Caki2 (cell line): ENCODE results near the gene TMEM126B. TPM values are rescaled to one million over a fixed set of nuclear protein-coding genes. Genes with fewer than 3 reads are reported as not detected.
"Not testable (repeated sequence)": the region's sequence is repeated elsewhere in the genome, so short reads cannot be mapped to it uniquely, and the experiment has no call there.

Experiments used
- DNase-seq: peaks from one replicate; pipeline ENCODE4 v3.0.0-alpha.2; 2015; ENCODE audit warnings: low read depth
- in situ Hi-C: cut with HindIII; loops from 2 replicates; pipeline ENCODE4 v1.10.0; 2016; ENCODE audit warnings: low sequenced_read_pairs, low pct_unique_long_range_greater_than_20kb, mixed read lengths
- total RNA-seq: library from RNA; depleted of rRNA; stranded (reverse); fragments of >200 nt; shearing (Covaris generic); gene quantifications from 2 replicates; pipeline ENCODE4 v1.2.3, GENCODE V29; 2014; ENCODE audit warnings: low replicate concordance; rRNA removed

TMEM126B gene
- total RNA-seq, result 48.0 and 49.5 TPM in 2 replicates

DNA sequence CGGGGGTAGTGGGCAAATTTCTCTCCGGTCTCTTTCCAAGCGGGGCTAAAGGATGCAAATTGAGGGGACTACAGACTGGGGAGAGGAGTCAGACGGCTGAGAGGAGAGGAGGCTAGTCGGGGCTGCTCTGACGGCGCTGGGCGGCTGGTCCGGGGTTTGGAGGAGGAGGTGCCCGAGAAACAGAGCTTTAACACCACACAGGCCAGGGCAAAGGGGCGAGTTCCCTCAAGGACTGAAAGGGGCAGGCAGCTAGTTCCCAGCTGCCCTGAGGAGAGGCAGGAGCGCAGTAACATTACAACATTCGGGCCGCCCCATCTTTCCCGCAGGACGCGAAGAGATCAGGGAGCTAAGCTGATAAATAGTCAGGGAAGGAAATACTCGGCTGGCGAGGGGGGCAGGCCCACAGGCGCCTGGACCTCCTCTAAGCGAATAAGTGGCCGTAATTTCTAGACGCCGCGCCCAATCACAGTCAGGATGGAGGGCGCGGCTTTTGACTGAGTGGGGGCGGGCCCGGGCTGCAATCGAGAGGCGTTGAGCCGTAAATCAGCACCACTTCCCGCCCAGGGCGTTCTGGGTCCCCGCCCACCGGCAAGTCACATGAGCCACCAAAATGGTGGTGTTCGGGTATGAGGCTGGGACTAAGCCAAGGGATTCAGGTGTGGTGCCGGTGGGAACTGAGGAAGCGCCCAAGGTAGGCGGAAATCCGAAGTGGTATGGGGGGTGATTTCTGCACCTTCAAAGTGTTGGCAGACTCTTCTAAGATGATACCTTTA is at the start of gene TMEM126B:
Gene TMEM126B (plus strand): TSS at position 596 of the 773 bp plus-strand sequence. CDS start 15 bp downstream, at position 611.
- in situ Hi-C loops, result no loop called here
- peak; percentile 96 for DNase-seq

DNA sequence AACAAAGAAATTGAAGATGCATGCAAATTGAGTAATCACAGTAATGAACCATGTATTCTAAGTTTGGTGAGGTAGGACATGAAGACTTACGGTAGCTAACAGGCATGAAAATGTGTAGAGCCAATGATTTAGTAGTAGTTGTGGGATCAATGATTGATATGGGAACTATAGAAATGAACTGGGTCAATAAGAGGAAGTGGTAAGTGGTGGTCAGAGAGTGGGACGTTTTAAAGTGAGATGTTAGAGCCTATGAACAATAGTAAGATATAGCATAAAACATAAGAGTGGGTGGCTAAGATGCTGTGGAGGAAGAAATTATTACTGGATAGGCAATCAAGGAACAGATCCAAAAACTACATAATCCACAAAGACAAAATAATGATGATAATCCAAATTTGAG is 46.3 kb upstream of the TMEM126B start:
- in situ Hi-C loops, result no loop called here
- DNase-seq, result no peak

DNA sequence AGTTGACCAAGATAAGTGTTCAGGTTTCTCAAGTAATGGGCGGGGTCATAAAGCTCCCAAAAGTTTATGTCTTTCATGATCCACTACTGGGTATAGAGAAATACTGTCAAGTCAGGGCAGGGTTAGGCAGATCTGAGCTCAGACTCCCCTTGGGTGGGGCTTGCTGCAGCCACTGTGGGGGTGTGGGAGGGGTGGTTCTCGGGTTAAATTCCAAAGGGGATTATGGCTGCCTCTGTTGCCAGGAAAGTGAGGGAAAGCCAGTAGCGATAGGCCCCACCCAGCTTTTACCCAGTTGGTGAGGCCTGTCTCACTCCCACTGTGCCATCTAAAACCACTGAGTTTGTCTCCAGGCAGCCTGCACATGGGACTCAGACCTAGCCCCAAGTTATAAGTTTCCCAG is 39.0 kb upstream of the TMEM126B start:
- in situ Hi-C loops, result no loop called here
- DNase-seq, result no peak

DNA sequence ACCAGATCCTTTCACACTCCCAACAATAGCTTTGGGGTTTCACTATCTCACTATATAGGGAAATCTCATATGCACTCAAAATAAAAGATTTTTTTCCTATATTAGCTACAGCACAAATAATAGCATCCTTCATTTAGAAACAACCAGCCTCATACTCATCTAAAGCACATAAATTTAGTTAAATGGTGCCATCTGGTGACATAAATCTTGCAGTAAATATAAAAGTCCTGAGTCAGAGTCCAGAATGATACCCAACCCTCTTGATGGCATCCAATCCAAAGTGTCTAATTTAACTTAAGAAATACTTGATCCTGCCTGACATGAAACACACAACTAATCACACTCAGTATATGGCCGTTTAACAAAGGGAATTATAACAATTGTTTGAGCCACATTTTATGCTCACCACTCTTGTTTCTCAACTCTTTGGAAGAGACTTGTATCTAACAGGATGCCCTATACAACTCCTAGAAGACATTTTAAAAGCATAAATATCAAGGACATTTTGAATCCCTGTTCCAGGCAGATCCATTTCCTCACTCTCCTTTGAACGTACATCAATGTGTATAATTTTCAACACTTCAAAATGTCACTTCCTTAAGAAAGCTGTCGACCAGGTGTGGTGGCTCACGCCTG is 37.4 kb upstream of the TMEM126B start:
- in situ Hi-C loops, result no loop called here
- DNase-seq, result peak; percentile 28

DNA sequence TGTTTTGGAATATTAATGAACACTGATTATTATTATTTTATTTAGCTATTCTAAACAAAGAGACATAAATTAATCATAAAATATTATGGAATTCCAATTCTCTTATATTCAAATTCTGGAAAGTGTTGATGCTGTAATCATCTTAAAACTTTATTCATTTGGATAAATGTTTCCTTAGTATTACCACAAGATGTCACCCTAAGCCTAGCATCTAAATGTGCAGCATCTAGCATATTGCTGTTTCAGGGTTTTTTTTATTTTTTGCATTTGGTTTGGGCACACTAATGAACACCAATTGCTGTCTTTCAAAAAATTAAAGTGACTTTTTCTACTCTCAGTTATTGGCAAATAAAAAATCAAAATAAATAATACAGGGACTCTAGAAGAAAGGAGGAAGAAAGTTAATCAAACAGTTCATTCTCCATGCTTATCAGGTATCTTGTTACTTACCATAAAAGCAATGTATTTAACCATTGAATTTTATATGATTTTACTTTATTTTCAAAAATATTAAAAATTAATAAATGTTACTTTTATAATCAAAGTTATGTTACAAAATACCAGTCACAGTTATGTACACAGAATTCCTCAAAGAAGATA is 33.0 kb upstream of the TMEM126B start:
- peak; percentile 2 for DNase-seq
- in situ Hi-C loops, result no loop called here

DNA sequence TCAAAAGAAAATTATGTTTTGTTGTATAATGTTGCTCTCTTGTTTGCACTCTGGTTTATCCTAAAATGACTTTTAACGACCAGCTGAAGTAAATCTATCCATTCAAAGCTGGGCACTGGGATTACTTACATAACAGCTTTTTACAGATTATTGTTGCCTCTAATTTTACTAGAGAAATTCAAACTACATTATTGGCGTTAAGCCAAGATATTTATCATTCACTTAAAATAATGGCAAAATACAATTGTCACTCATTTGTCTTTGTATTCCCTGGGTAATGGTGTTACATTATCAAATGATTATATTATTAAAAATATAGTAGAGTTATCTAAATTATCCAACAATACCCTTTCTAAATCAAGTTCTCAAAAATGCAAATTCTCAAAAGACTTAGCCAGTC is 31.5 kb upstream of the TMEM126B start:
- in situ Hi-C loops, result no loop called here
- DNase-seq, result no peak

DNA sequence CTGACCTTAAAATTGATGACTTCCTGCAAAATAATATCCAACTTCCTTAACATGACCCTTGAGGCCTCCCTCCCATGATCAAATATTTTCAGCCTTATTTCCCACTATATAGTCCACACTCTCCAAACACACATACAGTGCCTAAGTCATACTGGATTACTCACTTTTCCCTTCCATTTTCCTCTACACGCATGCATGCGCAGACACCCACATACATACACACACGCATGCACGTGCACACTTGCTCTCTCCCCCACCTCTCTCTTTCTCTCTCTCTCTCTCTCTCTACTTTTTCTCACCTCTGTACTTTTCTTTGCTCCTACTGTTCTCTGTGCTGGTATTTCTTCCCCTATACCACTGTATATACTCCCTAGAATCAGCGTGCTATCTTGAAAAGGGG is 29.3 kb upstream of the TMEM126B start:
- in situ Hi-C loops, result no loop called here
- no peak for DNase-seq

DNA sequence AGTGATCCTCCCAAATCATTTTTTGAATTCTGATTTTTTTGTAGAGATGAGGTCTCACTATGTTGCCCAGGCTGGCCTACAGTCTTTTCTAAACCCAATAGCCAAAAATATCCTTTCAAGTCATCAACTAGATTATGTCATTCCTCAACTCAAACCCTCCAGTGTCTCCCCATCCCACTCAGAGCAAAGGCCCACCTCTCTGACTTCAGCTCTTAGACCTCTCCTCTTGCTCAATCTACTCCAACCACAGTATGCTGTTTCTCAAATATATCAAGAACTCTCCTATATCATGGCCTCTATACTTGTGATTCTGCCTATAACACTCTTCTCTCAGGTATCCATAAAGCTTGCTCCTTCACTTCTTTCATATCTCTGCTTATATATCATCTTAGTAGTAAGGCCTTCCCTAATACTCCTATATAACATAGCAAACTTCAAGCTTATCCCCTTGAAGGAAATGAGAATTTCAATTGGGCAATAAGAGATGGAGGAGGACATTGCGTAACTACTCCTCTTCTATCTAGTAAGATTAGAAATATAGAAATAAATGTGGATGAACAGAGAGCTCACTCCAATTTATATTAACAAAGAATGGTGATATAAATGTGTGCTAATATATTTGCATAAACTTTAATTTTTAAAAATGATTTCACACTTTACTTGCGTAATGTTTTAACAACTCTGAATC is 25.7 kb upstream of the TMEM126B start:
- no peak for DNase-seq
- in situ Hi-C loops, result no loop called here

DNA sequence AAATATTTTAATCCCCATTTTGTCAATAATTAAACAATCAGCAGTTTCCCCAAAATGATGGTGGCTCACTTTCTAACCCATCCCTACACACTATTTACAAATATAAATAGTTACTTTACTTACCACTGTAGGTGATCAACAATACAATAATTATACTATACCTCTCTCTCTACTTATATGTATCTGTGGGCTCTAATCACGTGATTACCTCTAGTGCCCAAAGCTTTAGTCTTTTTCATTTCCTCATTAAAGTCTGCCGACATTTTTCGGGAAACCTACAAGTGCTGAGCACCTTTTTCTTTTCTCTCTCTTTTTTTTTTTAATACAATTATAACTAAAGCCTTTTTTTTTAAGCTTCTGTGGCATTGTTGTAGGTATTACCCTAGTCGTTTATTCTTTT is 25.2 kb upstream of the TMEM126B start:
- DNase-seq, result no peak
- in situ Hi-C loops, result no loop called here

DNA sequence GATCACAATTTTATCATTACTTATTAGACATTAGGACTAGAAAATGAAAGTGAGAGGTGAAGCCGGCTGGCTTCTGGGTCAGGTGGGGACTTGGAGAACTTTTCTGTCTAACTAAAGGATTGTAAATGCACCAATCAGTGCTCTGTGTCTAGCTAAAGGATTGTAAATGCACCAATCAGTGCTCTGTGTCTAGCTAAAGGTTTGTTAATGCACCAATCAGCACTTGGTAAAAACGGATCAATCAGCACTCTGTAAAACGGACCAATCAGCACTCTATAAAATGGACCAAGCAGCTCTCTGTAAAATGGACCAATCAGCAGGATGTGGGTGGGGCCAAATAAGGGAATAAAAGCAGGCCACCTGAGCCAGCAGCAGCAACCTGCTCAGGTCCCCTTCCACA is 22.2 kb upstream of the TMEM126B start:
- DNase-seq, in situ Hi-C loops: not testable (repeated sequence)

DNA sequence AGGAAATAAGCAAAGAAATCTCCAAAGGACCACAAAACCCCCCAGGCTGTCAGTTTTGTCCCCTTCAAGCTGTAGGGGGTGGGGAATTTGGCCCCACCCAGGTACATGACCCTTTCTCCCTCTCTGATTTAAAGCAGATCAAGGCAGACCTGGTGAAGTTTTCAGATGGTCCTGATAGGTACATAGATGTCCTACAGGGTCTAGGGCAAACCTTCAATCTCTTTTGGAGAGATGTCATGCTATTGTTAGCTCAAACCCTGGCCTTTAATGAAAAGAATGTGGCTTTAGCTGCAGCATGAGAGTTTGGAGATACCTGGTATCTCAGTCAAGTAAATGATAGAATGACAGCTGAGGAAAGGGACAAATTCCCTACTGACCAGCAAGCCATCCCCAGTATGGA is 19.8 kb upstream of the TMEM126B start:
- DNase-seq, in situ Hi-C loops: not testable (repeated sequence)

DNA sequence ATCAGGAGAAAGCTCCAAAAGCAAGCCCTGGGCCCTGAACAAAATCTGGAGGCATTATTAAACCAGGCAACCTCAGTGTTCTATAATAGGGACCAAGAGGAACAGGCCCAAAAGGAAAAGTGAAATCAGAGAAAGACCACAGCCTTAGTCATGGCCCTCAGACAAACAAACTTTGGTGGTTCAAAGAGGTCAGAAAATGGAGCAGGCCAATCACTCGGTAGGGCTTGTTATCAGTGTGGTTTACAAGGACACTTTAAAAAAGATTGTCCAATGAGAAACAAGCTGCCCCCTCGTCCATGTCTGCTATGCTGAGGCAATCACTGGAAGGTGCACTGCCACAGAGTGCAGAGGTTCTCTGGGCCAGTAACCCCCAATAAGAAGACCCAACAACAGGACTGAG is 19.1 kb upstream of the TMEM126B start:
- in situ Hi-C loops, DNase-seq: not testable (repeated sequence)

DNA sequence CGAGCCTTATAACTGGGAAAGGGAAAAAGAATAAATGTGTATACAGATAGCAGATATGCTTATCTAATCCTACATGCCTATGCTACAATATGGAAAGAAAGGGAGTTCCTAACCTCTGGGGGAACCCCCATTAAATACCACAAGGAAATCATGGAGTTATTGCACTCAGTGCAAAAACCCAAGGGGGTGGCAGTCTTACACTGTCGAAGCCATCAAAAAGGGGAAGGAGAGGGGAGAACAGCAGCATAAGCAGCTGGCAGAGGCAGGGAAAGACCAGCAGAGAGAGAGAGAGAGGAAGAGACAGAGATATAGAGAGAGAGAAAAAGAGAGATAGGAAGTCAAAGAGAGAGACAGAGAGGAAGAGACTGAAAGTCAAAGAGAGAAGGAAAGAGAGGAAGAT is 16.8 kb upstream of the TMEM126B start:
- in situ Hi-C loops, DNase-seq: not testable (repeated sequence)

DNA sequence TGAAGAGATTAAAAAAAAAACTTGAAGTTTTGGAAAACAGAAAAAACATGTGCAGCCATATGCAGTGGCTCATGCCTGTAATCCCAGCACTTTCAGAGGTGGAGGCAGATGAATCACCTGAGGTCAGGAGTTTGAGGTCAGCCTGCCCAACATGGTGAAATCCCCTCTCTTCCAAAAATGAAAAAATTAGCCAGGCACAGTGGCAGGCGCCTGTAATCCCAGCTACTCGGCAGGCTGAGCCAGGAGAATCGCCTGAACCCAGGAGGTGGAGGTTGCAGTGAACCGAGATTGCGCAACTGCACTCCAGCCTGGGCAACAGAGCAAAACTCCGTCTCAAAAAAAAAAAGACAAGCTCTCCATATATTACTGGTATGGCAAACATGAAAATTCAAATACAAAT is 8.9 kb upstream of the TMEM126B start:
- no peak for DNase-seq
- in situ Hi-C loops, result no loop called here

DNA sequence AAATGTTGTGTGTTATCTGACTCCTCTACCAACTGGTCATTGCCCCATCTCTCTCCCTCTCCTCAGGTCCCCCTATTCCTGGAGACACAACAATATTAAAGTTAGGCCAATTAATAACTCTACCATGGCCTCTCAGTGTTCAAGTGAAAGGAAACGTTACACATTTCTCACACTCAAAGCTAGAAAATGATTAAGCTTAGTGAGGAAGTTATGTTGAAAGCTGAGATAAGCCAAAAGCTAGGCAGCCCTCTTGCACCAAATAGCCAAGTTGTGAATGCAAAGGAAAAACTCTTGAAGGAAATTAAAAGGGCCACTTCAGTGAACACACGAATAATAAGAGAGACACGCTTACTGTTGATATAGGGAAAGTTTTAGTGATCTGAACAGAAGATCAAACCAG is 8.1 kb upstream of the TMEM126B start:
- in situ Hi-C loops, result no loop called here

DNA sequence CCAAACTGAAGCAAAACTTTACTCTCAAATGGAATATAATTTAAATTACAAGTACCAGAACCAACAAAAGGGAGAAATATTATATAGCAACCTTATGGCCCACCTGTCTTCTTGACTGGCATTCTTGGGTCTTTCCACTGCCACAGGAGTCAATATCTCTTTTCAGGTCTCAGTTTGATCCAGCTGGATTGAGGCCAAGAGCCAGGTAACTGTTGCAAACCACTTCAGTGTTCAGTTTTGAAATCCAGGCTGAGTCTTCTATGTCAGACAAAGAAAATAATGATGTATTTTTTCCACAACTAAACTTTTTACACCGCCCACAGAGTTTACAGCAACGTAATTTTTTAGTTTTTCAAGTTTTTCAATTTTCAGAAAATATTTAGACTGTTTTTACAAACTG is 1.9 kb upstream of the TMEM126B start:
- DNase-seq, result no peak
- in situ Hi-C loops, result no loop called here

More for the DNA sequence above, 8.1 kb upstream of the TMEM126B start:
- DNase-seq, result no peak

DNA sequence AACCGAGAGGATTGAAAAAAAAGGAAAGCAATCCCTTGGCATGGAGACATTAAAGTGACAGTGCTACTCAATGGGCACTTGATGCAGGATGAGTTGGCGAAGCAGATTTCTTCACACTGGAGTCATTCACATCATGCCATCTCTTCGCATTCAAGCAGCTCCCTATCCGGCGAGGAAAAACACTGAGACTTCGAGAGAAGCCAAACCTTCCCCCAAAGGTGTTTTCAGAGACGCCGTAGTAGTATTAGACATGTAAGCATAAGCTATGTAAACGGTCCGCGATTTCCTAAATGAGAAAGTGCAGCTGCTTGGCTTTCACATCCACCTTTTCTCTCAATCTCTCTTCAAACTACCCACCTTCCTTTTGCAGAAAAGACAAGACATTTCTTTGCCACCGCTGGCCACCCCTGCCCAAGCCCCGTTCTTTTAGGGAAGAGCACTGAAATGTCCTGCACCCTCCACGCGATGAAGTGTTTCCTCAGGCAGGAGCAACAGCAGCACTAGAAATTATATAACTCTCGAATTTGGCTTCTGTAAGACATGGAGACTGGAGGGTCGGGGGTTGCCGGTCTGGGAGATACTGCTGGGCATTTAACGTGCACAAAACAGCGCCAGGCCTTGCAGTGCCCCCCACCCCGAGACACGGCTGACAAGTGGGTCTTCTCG is 928 bp upstream of the TMEM126B start, which contains the start of gene DLG2:
Gene DLG2 (minus strand): TSS at position 13 of the 666 bp plus-strand sequence.
- in situ Hi-C loops, result no loop called here

DNA sequence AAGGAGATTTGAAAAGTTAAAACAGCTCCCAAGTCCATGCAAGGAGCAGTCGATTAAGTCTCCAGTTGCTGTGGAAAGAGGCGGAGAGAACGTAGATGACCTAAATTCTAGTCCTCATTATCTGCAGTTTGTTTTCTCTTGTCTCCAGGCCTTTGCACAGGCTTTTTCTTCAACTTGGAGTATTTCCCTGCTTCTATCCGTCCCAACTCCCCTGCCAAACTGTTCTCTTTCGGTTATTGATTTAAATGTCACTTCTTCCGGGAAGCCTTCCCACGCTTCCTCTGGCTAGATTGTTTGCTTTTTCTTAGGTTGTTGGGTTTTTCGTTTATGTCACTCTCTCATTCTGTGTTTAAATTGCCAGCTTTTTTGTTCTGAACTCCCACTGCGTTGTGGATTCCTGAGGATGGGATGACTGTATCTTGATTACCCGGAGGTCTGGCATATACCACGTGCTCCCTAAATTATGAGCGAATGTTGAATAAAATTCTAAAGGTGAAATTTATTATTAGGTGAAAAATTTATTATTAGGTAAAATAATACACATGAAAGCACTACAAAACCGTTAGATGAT is 463 bp downstream of the TMEM126B start:
- in situ Hi-C loops, result no loop called here
- DNase-seq, result no peak

More for the DNA sequence above, 928 bp upstream of the TMEM126B start, which contains the start of gene DLG2:
- DNase-seq, result peak; percentile 19
